GM12878 (cell line): Measurements from ENCODE around the gene NPAS3.

ENCODE experiments used
- CTCF ChIP-seq, 3 experiments: IDR thresholded peaks in 2 of 3; conservative IDR thresholded peaks in 1 of 3; 2 replicates each; pipeline ENCODE4 v1.5.1; 2011; ENCODE audit warnings: low read depth in 3 of 3, low read length in 3 of 3, mild to moderate bottlenecking in 3 of 3, control low read depth in 2 of 3, moderate library complexity in 2 of 3, inconsistent platforms in 1 of 3, mixed read lengths in 1 of 3; ENCODE audit not compliant: control insufficient read depth in 2 of 3, insufficient read depth in 1 of 3; ENCODE audit errors: extremely low read depth in 1 of 3
- HDAC2 ChIP-seq: fragments of 200-600 bp; sonication (generic); IDR thresholded peaks from 2 replicates; pipeline ENCODE4 v1.6.1; 2017
- MXI1 ChIP-seq: fragments of 150-350 bp; IDR thresholded peaks from 2 replicates; pipeline ENCODE4 v1.6.1; 2011; ENCODE audit warnings: low read depth, mild to moderate bottlenecking, inconsistent platforms, low read length, improper control_type of control experiment
- ZNF274 ChIP-seq: IDR thresholded peaks from one replicate; pipeline ENCODE4 v1.8.0; 2011; ENCODE audit not compliant: insufficient read length, insufficient read depth

DNA sequence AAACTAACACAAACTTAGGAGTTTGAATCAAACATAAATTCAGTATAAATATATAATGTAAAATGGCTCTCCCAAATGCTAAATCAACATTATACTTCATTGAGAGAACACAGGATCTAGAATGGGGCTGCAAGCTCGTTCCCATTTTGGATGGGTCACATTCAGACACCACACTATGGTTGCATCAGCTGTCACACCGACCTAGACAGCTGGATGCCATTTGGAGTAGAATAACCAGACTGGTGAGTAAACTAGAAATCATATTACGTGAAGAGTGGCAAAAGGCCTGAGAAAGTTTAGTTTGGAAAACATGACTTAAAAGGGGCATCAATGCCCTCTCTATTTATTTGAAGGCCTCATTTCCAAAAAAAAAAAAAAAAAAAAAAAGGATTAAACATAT, 430.4 kb downstream of the NPAS3 start:
- TF ChIP-seq HDAC2 (no peak), ZNF274 (no peak), CTCF (IDR thresholded peaks at IDR 0.05 in 2 of 3, conservative IDR thresholded peaks at IDR 0.05 in 1 of 3; ENCODE audit: control insufficient read depth in 2 of 3, extremely low read depth in 1 of 3, insufficient read depth in 1 of 3, low read depth in 3 of 3, low read length in 3 of 3) (no peak), MXI1 (no peak)
